HG02840 (cell line): ENCODE data around the gene RPL18.

Experiments used
- ATAC-seq: cut with Tn5 transposase; IDR thresholded peaks from one replicate; pipeline ENCODE4 v1.9.1; 2021; ENCODE audit warnings: mild to moderate bottlenecking, moderate library complexity, moderate number of reproducible peaks; ENCODE audit not compliant: unreplicated experiment, low FRiP score

Gene RPL18

GRCh38 chr19:48615231-48616040, 3.5 kb downstream of the RPL18 start:
- no peak for ATAC-seq

- ATAC-seq = no peak
Observed at GRCh38 chr19:48614436-48615230, 4.3 kb downstream of the RPL18 start, which contains the start of gene FAM83E. FAM83E (minus strand) TSS chr19:48615076; CDS start chr19:48613372, 1,704 bp downstream.

DNA sequence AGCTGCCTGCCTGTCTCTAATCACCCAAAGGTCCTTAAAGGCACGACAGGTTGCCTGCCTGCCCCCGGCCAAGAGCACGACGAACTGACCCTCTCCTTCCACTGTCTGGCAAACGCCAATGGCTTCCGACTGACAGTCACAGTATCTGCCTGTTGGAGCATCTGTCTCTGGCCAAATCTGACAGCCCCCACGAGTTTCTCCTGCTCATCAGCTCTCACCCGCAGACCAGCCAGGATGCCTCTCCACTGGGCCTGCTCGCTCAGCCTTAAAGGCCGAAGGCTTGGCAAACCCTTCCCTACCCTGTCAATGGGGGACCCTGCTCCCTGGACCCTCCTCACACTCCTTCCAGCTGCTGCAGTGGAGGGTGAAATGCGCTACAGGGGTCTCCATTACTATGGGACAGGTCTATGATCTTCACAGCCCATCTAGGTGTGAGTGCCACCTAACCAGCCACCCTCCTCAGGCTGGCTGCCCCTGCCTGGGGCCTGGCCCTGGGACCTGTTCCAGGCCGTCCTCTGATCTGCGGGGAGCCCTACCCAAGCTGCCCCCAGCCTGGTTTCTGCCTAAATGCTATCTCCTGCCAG, 5.0 kb downstream of the RPL18 start:
- ATAC-seq = no peak

GRCh38 chr19:48613024-48613851, 5.7 kb downstream of the RPL18 start:
- no peak for ATAC-seq

- ATAC-seq = no peak
Observed at GRCh38 chr19:48611872-48612271, 7.1 kb downstream of the RPL18 start.

GRCh38 chr19:48609571-48610108, 9.3 kb downstream of the RPL18 start:
- ATAC-seq = no peak

- no peak for ATAC-seq
Observed at GRCh38 chr19:48608798-48609263, 10.1 kb downstream of the RPL18 start.

GRCh38 chr19:48607359-48607755, 11.6 kb downstream of the RPL18 start:
- no peak for ATAC-seq

- no peak for ATAC-seq
Observed at GRCh38 chr19:48606463-48607358, 12.3 kb downstream of the RPL18 start, which contains the start of gene SPACA4. SPACA4 (plus strand) TSS chr19:48606742; CDS start chr19:48606979, 237 bp downstream.

DNA sequence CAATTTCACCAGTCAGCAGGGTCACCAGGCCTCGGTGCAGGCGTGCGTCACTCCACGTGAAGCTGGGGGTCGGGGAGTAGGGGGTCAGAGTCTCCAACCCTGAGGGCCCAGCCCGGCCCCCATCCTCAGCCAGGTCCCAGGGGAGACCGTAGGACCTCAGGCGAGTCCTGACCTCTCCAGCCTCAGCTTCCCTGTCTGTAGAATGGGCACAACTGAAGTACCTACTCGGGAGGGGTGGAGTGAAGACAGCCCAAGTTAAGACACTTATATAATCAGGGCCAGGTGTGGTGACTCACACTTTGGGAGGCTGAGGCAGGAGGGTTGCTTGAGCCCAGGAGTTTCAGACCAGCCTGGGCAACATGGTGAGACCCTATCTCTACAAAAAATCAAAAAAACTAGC, 15.1 kb downstream of the RPL18 start:
- ATAC-seq = no peak

DNA sequence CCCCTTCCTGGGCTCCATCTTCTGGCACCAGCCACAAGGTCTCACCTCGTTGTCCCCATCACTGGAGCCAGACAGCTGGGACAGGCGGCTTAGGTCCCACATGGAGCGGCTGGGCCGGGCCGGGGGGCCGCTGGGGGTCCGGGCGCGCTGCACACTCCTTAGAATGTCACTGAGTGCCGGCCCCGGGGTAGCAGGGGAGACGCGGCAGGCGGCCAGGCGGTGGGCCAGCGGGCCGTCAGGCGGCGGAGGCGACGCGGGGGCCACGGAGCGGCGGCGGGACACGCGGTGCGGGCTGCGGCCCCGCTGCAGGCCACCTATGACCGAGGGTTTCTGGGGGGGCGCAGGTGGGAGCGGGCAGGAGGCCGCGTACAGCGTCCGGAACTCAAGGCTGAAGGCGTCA, 15.5 kb downstream of the RPL18 start:
- ATAC-seq = no peak

DNA sequence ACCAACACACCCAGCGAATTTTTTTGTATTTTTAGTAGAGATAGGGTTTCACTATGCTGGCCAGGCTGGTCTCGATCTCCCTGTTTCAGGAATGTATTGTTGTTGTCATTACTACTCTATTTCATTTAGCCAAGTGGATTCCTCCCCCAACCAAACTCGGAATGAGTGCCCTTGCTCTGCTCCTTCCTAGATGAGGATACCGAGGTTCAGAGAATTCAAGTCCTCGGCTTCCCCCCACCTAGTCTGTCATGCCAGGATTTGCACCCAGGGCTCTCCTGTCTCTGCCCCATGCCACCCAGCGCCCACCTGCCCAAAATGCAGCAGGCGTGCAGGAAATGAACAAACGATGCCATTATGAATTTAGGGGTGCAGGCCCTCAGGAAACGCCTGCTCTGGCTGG, 16.0 kb downstream of the RPL18 start:
- no peak for ATAC-seq

- no peak for ATAC-seq
Observed at GRCh38 chr19:48600679-48601417, 18.1 kb downstream of the RPL18 start.

DNA sequence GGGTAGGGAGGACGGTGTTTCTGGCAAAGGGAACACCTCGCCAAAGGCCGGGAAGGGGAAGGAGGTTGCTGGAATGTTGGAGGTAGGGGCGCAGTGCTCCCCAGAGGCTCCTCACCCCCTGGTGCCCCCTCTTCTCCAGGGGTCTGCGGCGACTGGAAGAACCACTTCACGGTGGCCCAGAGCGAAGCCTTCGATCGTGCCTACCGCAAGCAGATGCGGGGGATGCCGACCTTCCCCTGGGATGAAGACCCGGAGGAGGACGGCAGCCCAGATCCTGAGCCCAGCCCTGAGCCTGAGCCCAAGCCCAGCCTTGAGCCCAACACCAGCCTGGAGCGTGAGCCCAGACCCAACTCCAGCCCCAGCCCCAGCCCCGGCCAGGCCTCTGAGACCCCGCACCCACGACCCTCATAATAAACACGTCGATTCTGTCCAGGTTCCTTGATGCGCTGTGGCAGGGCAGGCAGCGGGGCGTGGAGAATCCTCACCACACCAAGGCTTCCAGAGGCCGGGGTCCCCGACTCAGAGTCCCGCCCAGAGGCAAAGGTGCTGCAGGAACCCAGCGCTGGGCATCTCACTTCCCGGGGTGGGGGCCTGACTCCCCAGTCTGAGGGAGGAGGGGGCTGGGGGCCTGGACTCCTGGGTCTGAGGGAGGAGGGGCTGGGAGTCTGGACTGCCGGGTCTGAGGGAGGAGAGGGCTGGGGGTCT, 19.8 kb downstream of the RPL18 start:
- no peak for ATAC-seq

DNA sequence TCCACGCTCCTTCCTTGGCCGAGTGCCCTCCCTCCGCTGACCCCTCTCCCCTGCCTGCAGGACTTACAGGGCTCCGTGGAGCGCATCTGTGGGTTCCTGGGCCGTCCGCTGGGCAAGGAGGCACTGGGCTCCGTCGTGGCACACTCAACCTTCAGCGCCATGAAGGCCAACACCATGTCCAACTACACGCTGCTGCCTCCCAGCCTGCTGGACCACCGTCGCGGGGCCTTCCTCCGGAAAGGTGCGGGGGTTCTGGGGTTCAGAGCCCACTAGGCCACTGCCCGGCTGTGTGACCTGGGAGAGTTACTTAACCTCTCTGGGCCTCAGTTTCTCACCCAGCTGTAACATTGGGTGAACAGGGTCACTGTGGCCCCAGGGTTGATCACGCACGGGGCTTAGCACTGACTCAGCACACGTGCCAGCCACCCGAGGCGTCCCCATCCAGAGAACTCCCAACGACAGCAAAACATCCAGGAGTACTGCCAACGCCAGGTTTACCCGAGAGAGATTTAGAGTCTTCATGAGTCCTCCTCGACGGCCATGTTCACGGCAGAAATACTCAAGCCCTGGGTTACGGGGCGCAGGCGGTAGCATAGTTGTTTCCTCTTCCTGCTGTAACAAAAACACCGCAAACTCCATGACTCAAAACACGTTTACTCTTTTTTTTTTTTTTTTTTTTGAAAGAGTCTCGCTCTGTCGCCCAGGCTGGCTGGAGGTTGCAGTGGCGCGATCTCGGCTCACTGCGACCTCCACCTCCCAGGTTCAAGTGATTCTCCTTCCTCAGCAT, 22.1 kb downstream of the RPL18 start:
- ATAC-seq = no peak

GRCh38 chr19:48596237-48596636, 22.7 kb downstream of the RPL18 start:
- ATAC-seq = no peak

GRCh38 chr19:48595833-48596232, 23.1 kb downstream of the RPL18 start:
- ATAC-seq = no peak
